Inferior parietal cortex (tissue), 1 donor: ENCODE data around the gene ATAD5.
"Not testable (repeated sequence)": the region's sequence is repeated elsewhere in the genome, so short reads cannot be mapped to it uniquely, and the experiment has no call there.

Experiments used
- DNase-seq: peaks from one replicate; pipeline ENCODE4 v3.0.0-alpha.2; 2016; ENCODE audit errors: extremely low spot score

The ATAD5 gene

DNA sequence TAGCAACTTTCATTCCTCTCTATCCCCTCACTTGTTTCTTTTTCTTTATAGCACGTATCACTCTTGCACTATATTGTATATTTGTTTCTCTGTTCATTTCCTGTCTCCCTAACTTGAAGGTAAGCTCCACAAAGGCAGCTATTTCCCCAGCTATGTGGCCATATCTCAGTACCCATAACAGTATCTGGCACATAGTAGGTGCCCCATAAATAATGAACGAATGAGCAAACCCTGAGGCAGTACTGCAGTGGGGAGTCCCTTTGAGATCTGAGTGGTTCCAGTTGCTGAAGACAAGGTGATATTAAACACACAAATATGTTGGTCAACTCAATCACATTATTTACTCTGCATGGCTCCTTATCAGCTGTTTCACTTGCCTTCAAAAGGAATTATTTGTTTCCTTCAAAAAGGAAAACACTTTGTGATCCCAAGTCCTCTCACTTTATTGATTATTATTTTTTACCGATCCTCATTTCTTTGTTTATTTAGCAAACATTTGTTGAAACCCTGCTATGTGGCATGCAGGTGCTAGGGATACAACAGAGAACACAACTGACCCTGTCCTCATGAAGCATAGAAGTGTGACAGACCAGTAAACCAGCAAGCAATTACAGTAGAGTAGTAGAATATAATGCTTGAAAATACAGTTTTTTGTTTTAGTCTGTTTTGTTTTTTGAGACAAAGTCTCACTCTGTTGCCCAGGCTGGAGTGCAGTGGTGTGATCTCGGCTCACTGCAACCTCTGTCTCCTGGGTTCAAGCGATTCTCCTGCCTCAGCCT is 84.3 kb downstream of the ATAD5 start:
- no peak for DNase-seq

DNA sequence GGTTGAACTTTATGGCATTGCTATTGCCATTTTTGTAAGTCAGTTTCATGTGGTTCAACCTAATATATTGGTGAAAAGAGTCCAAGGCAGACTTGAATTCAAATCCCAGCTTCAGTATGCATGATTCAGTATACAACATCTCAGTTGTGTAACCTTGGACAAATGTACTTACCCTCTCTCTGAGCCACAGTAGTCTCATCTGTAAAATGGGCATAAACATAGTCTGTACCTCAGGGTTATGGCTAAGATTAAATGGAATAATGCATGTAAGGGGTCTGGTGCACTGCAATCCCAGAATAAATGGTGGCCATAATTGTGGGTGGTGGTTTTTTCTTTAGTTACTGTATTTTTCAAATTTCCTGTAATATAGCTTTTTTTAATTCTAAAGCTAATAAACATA is 85.3 kb downstream of the ATAD5 start:
- no peak for DNase-seq

DNA sequence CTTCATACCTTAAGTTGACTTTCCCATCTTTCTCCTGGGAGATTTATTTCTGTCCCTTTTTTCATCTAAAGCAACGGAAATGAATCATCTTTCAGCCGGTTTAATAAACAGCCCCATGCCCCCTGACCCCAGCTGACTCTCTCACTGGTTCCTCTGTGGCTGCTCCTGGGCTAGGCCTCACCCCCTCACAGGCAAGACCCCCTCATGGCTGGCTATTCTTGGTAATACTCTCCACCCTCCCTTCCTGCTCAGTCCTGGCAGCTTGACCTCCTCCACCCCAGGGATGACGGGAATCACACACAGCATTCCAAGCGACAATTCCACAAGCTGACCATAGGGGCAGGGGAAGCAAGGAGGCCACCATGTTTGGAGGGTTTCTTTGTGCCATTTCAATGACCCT is 88.5 kb downstream of the ATAD5 start:
- no peak for DNase-seq

DNA sequence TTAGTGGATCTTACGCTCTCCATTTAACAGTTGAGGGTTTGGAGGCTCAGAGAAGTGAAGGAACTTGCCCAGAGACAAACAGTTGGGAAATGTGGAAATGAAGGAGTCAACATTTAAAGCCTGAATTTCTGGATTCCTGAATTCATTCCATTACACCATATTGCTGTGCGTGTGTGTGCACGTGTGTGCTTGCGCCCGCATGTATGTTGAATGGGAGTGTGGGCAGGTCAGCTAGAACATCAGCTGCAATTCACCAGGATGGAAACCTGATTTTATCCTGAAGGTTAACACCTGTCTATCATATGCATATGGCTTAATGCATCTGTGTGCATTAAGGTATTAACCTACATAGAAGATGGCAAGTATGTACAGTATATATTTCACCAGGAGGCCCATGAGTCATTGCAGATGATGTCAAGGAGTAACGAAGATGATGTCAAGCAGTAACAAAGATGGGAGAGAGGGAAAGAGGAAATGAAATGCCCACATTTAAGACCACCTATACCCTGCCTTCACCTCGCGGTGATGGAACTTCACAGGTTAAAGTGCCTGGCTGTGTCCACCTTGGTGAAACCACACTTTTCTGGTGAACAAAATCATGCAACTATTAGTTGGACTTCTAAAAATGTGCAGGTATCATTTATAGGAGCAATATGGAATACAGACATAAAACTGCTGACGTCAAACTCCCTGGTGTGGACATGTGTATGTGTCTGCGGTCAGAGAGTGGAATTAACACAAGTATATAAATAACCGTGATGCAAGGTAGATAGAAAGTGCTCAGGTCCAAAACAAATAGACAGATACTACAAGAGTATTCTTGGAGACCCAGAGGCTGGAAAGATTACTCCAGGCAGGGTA is 89.1 kb downstream of the ATAD5 start:
- DNase-seq, result no peak

DNA sequence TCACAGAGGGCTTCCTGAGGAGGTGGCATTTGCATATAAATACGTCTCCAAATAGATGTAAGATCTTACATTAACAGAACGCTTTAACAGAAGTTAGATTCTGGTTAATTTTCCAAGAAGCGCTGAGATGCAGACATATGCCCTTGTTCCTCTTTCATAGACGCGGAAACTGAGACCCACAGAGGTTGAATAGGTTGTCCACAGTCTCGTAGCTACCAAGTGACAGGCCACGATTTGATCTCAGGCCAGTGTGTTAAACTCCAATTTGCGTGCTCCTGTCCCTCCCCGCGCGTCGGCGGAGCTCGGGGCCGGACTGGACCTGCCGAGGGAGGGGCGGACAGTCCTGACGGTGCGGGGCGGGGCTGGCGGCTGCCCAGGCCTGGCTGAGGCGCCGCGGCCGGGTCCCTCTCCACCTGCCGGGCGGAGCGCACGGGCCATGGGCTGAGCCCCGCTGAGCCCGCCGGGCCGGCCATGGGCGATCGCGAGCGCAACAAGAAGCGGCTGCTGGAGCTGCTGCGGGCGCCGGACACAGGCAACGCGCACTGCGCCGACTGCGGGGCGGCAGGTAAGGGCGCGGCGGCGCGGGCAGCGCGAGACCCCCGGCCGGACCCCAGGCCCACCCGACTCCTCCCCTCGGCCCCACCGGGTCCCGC is 89.9 kb downstream of the ATAD5 start, which contains the start of gene ADAP2:
ADAP2 (plus strand) TSS at position 402 of the 653 bp plus-strand sequence; CDS start at position 472, 70 bp downstream.
- DNase-seq, result no peak

DNA sequence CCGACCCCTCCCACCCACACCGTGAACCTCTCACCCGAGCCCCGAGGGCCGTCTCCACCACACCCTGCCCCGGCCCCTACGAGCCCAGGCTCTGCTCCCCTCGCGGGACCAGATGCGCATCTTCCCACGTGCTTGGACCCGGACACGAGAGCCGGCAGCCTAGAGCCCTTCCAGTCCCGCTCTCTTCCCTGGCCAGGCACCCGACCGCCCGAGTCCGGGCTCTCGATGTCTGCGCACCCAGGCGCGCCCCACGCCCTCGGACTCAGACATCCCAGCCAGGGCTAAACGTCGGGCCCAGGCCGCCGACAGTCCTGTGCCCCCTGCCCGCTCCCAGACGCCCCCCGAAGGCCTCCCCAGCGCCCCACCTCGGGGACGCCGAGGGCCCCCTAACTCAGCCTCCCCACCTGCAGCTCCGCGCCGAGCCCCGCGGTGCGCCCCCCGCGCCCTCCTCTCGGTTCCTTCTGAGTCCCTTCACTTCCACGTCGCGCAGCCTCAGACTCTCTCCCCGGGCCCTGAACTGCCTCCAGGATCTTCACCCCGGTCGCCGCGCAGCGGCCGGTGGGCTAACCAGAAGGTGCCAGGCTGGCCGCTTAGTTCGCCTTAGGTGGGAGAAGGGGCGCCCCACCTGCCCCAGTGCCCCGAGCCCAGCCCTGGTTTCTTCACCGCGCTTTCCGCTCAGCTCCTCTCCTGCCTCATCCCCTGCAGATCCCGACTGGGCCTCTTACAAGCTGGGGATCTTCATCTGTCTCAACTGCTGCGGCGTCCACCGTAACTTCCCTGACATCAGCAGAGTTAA is 90.7 kb downstream of the ATAD5 start:
- no peak for DNase-seq

DNA sequence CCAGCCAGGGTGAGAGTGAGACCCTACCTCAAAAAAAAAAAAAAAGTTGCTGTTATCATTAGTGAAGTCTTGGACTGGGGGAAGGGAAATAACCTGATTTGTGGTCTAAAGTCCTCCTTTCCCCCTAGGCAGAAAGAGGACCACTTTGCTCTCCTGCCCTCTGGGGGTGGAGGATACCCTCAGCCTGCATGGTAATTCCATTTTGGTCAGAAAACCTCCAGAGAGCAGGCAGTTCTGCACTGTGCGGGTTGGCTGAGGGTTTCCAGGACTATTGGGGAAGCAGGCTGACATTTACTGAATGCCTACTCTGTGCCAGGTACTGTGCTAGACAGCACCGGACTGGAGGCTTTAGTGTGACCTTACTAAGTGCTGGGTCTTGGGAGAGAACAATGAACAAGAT is 92.6 kb downstream of the ATAD5 start:
- no peak for DNase-seq

DNA sequence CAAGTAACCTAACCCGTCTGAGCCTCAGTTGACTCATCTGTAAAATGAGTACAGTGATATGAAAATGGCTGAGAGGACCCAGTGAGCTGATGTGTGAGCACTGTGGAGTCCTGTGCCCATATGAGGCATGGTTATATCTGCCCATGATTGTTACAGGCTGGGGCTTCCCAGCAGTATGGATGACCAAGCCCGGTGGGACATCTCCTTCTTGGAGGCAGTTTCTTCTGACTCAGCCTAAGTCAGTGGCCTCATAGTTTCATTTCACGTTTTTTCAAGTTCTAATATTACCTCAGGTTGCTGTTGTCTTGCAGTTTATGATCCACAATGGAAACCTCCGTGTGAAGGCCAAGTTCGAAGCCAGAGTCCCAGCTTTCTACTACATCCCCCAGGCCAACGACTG is 94.8 kb downstream of the ATAD5 start:
- no peak for DNase-seq

DNA sequence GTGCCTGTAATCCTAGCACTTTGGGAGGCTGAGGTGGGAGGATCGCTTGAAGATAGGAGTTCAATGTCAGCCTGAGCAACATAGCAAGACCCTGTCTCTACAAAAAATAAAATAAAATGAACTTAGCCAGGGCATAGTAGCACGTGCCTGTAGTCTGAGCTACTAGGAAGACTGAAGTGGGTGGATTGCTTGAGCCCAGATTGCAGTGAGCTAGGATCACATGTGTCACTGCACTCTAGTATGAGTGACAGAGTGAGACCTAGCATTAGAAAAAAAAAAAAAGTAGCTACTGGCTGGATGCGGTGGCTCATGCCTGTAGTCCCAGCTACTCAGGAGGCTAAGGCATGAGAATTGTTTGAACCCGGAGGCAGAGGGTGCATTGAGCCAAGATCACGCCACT is 96.0 kb downstream of the ATAD5 start:
- no peak for DNase-seq

DNA sequence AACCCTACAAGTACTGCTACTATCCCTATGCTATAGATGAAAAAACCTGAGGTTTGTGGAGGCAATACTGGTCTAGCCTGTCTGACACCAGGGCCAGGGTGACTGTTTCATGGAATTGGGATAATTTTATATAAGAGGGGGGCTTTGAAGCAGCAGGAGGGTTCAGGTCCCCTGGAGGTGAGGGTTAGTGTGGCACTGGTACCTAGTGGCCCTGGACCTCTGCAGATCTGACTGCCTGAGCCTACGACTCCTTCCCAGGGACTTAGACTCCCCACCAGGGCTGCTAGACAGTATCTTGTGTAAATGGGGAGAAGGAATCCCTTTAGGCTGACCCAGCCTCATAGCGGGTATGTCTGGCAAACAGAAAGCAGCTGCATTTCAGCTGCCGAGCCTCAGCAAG is 96.8 kb downstream of the ATAD5 start:
- DNase-seq, result no peak

DNA sequence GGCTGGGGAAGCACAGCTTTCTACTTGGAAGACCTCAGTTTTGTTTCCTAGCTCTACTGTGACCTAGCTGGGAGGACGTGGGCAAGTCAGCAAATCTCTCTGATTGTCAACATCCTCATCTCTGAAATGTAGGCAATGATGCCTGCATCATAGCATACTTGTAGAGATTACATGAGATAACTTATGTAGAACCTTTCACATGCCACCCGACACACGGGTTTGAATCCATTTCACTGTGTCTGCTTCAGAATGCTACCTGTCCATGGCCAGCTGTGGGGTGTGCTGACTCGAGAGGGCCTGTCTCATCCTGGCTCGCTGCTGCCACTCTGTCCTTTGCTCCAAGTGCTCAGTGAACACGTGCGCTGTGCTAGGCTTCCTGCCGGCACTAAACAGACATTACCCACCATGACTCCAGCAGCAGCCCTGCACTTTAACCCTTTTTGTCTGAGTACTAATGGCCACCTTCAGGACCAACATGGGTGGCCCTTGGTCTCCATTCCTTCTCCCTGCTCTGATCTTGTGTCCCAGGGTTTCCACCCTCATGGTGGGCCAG is 97.4 kb downstream of the ATAD5 start:
- no peak for DNase-seq

DNA sequence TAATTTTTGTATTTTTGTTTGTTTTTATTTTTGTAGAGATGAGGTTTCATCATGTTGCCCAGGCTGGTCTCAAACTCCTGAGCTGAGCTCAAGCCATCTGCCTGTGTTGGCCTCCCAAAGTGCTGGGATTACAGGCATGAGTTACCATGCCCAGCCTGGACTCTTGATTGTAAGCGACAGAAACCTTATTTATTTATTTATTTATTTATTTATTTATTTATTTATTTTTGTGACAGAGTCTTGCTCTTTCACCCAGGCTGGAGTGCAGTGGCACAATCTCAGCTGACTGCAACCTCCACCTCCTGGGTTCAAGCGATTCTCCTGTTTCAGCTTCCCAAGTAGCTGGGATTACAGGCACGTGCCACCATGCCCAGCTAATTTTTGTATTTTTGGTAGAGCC is 98.1 kb downstream of the ATAD5 start:
- not testable (repeated sequence) for DNase-seq

DNA sequence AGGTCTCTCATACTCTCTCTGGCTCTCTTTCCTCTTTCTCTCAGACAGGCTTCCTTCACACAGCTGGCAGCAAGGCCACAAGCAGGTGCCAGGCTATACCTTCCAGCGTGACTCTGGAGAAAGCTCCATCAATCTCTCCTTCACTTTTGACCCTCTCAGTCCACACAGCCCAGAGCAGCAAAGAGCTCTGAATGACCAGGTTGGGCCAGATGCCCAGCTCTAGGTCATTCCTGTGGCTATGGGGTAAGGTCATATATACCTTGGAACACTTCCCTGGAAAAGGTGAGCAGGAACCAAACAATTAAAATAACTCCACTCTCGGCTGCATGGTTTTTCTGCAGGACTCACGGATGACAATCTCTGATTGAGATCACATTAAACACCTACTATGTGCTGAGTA is 98.7 kb downstream of the ATAD5 start:
- DNase-seq, result no peak

DNA sequence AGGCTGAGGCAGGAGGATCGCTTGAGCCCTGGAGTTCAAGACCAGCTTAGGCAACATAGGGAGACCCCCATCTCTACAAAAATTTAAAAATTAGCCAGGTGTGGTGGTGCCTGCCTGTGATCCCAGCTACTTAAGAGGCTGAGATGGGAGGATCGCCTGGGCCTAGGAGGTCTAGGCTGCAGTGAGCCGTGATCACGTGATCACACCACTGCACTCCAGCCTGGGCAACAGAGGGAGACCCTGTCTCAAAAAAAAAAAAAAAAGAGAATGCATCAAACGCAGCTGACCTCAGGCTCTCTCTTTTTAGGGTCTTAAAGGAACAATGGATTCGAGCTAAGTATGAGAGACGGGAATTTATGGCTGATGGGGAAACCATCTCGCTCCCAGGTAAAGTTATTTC is 99.8 kb downstream of the ATAD5 start:
- not testable (repeated sequence) for DNase-seq

DNA sequence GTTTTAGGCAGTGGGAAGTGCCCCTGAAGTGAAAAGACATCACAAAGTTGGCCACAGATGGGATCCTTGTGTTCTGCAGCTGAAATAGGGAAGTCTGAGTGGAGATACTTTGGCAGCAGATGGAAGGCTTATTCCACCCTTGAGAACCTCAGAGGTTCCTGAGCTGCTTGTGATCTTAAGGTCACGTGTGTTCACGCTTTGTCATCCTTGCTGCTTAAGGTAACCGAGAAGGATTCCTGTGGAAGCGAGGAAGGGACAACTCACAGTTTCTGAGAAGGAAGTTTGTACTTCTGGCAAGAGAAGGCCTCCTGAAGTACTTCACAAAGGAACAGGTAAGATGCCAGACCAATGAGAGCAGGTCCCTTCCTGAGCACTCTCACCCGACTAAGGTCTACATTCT is 102.2 kb downstream of the ATAD5 start:
- no peak for DNase-seq

DNA sequence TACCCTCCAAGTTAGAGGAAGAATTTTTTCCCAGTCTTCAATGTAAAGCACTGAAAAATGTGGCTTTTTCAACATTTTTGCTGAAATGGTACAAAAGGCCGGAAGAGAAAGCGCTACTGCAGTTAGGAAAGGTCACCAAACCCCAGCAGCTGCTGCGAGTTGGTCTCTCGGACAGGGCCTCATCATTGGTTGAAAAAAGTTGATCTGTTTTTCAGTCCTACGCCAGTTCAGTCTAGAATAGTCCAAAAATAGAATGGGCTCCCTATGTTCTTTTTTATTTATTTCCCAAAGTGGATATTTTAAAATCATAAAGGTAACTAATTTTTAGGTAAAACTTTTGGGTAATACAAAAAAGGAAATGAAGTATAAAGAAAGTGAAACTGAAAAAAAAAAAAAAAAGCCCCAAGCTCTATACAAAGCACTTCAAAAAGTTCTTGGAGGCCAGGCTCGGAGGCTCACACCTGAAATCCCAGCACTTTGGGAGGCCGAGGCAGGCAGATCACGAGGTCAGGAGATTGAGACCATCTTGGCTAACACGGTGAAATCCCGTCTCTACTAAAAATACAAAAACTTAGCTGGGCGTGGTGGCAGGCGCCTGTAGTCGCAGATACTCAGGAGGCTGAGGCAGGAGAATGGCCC is 107.4 kb downstream of the ATAD5 start:
- no peak for DNase-seq

DNA sequence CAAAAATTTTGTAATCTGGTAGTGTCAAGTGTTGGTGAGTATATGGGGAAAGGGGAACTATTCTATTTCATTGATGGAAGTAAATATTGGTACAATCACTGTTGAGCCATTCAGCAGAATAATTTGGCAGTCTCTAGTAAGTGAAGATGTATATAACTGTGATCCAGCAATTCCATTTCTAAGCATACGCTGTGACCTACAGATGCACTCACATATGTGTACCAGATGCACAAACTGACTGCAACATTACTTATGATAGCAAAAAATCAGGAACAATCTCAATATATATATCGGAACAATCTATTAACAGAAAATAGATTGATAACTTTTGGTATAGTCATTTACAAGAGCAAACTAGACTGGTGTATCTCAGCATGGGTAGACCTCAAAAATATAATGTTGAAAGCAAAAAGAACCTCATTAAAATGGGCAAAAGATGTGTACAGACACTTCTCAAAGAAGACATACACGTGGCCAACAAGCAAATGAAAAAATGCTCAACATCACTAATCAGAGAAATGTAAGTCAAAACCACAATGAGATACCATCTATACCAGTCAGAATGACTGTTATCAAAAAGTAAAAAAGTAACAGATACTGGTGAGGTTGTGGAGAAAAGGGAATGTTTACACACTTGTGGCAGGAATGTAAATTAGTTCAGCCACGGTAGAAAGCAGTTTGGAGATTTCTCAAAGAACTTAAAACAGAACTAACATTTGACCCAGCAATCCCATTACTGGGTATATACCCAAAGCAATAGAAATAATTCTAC is 110.7 kb downstream of the ATAD5 start:
- no peak for DNase-seq
